C4-2B (cell line): ENCODE data around the gene RAB36.

ENCODE experiments used
- CTCF ChIP-seq: fragments of 450-650 bp; conservative IDR thresholded peaks from 2 replicates; pipeline ENCODE4 v1.5.1; 2017; ENCODE audit warnings: mild to moderate bottlenecking
- ZFX ChIP-seq: fragments of 450-650 bp; IDR thresholded peaks from 2 replicates; pipeline ENCODE4 v1.6.1; 2017

DNA sequence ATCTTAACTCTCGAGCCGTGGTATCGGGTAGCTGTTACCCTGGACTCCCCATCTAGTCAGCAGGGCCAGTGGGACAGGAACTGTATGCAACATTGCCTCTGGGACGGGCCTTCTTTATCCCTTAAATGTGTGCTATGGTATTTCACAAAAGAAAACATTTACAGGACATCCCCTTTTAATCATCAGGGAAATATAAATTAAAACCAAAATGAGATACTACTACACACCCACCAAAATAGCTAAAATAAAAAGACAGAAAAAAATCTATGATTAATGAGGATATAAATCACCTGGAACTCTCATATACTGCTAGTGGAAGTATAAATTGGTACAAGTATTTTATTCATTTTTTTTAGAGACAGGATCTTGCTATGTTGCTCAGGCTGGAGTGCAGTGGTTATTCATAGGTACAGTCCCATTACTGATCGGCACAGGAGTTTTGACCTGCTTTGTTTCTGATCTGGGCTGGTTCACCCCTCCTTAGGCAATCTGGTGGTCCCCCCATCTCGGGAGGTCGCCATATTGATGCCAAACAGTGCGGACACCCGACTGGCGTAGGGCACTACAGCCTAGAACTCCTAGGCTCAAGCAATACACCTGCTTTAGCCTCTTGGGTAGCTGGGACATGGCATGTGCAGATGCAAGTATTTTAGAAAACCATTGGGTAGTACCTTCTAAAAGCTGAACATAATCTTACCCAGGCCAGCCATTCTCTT is 12.7 kb upstream of the RAB36 start:
- TF ChIP-seq CTCF (no peak), ZFX (no peak)
